Measurements from ENCODE around the gene JPH4.

DNA sequence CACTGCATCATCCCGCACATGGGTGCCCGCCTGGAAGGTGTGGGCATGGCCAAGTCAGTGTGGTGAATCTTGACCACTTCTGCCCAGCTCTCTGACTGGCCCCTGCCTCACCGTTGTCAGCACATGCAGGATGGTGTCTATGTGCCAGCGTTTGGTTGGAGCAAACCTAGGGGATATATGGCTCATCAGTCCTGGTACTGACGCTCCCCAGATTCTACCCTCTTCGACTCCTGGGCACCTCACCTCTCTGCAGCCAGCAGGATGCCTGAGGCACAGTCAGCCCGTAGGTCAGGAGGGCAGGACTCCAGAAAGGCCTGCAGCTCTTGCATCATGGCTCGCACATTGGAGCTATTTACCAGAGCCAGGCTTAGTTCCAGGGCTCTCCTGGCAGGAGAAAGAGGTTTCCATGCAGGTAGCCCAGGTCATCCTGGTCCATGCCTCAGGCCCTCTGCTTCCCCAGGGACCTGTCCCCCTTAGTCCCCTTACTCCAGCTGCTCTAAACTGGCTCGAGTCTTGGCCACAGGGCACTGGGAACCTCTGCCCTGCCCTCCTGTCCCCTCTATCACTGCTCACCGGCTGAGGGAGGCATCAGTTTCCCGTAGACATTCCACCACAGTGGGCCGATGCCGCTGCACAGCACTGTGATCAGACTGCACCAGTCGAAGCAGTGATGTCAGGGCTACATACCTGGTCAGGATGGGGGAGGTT is 15.0 kb downstream of the JPH4 start:
- TF ChIP-seq, protein P1, sequence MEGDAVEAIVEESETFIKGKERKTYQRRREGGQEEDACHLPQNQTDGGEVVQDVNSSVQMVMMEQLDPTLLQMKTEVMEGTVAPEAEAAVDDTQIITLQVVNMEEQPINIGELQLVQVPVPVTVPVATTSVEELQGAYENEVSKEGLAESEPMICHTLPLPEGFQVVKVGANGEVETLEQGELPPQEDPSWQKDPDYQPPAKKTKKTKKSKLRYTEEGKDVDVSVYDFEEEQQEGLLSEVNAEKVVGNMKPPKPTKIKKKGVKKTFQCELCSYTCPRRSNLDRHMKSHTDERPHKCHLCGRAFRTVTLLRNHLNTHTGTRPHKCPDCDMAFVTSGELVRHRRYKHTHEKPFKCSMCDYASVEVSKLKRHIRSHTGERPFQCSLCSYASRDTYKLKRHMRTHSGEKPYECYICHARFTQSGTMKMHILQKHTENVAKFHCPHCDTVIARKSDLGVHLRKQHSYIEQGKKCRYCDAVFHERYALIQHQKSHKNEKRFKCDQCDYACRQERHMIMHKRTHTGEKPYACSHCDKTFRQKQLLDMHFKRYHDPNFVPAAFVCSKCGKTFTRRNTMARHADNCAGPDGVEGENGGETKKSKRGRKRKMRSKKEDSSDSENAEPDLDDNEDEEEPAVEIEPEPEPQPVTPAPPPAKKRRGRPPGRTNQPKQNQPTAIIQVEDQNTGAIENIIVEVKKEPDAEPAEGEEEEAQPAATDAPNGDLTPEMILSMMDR (conservative IDR thresholded peaks at IDR 0.05; ENCODE audit: low read depth, low read length), result no peak
- TF ChIP-seq EZH2 (IDR thresholded peaks at IDR 0.05; ENCODE audit: borderline replicate concordance, low read depth, low read length, poor library complexity, severe bottlenecking), result no peak

Measured in A673 (cell line).